Subcutaneous adipose tissue (tissue), 4 donors: ENCODE data around the gene CAVIN2. TPM values are rescaled to one million over a fixed set of nuclear protein-coding genes. Genes with fewer than 3 reads are reported as not detected.

Experiments used
- total RNA-seq, 4 donors: library from RNA; depleted of rRNA; stranded (reverse); fragments of >200 nt; gene quantifications; one replicate each; pipeline ENCODE4 v1.1.0, GENCODE V29; 2016
- TF ChIP-seq, protein P1 (sequence below): fragments of 450-650 bp; IDR thresholded peaks from one replicate; pipeline ENCODE4 v1.5.1; 2016; ENCODE audit warnings: low read depth, mild to moderate bottlenecking, control low read depth, antibody characterized with exemption, moderate library complexity

Gene CAVIN2
- total RNA-seq, 4 donors from 2014 or later, result 21.9 to 120 (median 62.2) TPM

DNA sequence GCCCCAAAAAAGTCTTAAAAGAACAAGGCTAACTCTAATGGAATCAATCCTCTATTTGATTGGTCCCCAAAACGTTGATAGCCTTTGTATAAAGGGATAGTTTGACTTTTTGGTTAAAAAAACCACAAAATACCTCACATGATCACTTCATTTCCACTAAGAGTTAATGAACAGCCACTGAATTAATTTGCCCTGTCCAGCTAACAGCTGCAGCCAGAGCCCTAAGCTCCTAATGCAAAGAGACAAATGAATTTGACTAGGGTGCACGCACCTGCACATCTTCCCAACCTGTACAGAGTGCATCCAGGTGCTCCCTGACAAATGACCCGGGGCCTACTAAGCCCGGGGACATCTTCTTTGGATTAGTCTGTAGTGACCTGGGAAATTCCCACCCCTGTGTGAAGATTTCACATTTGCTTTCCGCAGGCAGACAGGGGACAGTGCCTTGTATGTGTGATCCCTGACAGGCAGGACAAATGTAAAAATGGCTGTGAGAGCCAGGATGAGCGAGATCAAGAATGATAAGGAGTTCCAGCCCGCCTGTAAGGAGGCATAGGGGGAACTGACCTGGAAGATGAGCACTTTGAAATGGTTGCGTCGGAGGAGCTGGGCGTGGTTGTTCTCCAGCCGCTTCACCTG is 893 bp downstream of the CAVIN2 start:
- TF ChIP-seq, protein P1, sequence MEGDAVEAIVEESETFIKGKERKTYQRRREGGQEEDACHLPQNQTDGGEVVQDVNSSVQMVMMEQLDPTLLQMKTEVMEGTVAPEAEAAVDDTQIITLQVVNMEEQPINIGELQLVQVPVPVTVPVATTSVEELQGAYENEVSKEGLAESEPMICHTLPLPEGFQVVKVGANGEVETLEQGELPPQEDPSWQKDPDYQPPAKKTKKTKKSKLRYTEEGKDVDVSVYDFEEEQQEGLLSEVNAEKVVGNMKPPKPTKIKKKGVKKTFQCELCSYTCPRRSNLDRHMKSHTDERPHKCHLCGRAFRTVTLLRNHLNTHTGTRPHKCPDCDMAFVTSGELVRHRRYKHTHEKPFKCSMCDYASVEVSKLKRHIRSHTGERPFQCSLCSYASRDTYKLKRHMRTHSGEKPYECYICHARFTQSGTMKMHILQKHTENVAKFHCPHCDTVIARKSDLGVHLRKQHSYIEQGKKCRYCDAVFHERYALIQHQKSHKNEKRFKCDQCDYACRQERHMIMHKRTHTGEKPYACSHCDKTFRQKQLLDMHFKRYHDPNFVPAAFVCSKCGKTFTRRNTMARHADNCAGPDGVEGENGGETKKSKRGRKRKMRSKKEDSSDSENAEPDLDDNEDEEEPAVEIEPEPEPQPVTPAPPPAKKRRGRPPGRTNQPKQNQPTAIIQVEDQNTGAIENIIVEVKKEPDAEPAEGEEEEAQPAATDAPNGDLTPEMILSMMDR, result no peak

DNA sequence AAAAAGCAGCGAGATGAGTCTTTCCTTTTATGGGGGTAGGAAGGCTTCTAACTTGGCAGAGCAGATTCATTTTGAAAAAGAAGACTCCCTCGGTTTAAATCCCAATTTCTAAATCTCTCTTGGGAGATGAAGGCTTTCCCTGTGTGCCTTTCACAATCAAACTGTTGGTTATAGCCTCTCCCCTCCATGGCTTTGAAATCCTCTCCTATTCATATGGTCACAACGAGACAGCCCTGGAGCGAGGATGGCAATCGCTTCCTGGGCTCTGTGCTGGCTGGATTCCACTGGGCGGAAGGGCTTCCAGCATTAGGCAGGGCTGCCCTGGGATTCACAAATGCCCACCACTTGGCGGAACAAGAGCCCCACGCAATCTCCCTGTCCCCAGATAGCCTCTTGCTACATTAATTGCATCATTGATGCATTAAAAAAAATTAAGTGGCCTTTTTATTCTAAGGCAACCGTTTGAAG is 1.6 kb downstream of the CAVIN2 start:
- TF ChIP-seq, protein P1, result no peak

DNA sequence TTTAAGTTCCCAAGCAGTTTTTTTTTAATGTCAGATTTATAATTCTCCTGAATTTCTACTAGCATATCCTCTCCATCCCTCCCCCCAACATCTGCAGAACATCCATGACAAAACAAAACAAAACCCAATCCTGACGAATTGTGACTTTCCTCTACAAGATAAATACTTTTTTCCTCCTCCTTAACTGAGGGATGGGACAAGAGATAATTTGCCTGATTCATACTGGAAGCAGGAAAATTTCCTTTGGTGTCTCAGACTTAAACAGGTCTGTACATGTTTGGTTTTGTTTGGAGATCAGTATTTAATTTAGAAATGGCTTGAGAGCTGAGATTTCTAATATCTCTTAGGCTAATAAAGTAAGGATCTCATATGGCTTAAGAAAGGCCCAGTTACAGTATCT is 2.2 kb downstream of the CAVIN2 start:
- TF ChIP-seq, protein P1, result no peak

DNA sequence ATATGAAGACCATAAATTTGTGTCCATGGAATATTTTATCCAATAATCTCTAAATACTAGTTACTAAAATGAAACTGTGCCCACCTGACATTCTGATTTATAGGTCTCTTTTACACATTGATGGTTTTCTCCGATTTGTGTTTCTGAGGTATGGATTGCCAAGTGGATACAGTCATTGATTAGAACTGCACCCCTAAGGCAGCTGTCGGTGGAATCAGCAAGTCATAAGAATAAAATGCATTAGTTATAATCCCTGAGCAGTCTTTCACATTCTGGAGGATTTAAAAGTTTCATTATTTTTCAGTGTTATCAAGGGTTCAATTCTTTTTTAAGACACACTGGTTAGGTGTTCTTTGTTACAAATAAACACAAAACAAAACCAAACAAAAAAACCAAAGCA is 6.0 kb downstream of the CAVIN2 start:
- TF ChIP-seq, protein P1, result no peak

DNA sequence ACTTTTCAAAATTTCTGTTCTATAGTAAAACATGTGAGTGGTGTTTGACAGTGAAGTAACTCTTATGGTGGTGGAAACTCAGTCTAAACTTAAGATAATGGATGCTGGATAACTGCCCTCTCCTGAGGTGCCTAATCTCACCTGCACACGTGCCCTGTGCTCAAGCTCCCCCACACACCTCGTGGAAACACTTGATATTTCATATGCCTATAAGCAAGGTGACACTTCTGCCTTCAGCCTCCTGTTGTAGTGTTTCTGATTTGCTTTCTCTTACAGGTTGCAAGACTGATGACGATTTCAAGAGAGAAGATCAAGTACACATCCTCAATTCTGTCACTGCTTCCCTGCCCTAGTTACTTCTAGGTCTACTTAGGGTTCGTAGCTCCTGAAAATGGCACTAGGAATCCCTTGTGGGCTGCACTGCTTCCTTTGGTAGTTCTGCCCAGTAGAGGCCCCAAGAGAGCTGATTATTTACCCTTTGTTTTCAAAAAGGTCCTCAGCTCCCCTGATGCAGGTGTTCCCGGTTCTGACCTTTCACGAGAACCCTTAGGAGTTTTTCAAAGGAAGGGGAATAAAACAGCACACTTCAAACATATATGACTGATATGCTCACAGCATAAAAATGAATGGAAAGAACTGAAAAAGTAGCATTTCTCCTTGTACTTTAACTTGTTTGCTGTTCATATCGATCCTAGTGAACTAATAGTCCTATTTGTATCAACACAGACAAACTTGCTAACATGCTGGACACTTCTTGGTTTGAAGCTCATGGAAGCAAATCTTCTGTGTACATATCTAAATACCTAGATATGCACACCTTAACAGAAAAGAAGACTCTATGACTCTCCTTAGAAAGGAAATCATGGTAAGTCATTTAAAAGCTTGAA is 6.7 kb downstream of the CAVIN2 start:
- TF ChIP-seq, protein P1, result no peak

DNA sequence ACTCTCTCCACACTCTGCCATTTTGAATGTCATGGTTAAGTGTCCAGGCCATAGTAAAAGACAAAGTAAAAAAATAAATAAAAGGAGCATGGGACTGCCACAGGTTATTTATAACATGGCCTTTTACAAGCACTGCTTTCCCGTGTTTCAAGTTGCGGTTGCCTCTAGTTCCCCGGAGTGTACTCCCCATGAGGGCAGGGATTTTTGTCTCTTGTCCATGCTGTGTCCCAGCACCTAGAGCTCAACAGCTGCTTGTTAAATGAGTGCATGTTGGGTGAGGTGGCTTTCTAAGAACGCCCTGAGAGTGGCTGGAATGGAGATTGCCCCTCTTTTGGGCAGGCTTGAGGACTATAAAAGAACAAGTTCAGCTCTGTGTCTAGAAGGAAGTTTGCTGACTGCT is 8.4 kb downstream of the CAVIN2 start:
- TF ChIP-seq, protein P1, result no peak

DNA sequence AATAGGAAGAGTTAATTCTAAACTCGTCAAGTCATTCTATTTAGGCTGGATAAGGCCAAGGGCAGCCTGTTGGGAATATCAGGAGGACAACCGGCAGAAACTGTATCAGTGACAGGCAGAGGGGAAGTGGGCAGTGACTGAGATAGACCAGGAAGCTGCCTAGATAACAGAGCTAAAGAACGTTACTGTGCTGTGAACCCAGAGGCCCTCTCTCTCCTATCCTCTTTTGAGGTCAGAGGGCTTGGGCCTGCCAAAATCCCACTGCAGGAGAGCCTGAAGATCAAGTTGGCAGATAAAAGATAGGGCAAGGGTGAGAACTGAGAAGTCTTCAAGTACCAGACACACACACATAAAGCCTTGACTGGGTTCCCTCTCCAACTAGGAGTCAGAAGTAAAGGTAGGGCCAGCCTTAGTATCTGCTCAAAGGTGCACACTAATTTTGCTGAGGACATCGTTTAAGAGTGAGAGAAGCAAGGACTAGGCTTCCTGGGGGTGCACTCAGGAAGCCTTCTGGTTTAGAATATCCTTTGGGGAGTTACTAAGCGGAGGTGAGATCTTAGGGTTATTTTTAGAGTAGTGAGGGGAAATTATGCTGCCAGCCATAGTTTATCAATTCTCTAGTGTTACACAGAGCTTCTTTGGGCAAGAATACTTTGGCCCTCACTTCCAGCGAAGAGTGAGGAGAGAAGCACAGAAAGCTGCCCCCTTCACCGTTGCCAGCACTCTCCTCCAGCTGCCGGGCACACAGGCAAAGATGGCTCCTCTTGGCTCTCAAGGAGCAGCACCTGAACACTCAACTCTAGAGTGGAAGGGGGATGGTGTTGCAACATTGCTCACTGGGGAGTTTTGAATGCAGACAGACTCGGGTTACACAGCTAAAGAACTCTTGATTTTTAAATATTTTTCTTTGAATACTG is 9.8 kb downstream of the CAVIN2 start:
- TF ChIP-seq, protein P1, result no peak
